H9 (cell line): ENCODE measurements around the gene DTWD2. TPM values are rescaled to one million over a fixed set of nuclear protein-coding genes. Genes with fewer than 3 reads are reported as not detected.
"Not testable (repeated sequence)": the region's sequence is repeated elsewhere in the genome, so short reads cannot be mapped to it uniquely, and the experiment has no call there.

Experiments
- DNase-seq: peaks from one replicate; pipeline ENCODE4 v3.0.0-alpha.2; 2017
- H2AFZ ChIP-seq: one replicate; pipeline ENCODE4 v1.6.1; 2013; ENCODE audit warnings: mild to moderate bottlenecking, low read length, control low read depth, moderate library complexity
- H2AK5ac ChIP-seq: 2 replicates; pipeline ENCODE4 v1.6.1; 2013; ENCODE audit warnings: low read length, control low read depth, mixed read lengths; ENCODE audit not compliant: insufficient read length
- H2BK120ac ChIP-seq: one replicate; pipeline ENCODE4 v1.6.1; 2013; ENCODE audit warnings: low read depth, mild to moderate bottlenecking, low read length, control low read depth, inconsistent platforms; ENCODE audit not compliant: poor library complexity, severe bottlenecking
- H2BK12ac ChIP-seq: 2 replicates; pipeline ENCODE4 v1.6.1; 2013; ENCODE audit warnings: low read length, control low read depth, mixed read lengths, low read depth; ENCODE audit not compliant: insufficient read length
- H2BK15ac ChIP-seq: 2 replicates; pipeline ENCODE4 v1.6.1; 2013; ENCODE audit warnings: low read depth, low read length, control low read depth
- H2BK20ac ChIP-seq: one replicate; pipeline ENCODE4 v1.6.1; 2013; ENCODE audit warnings: low read depth, mild to moderate bottlenecking, low read length, control low read depth, inconsistent platforms; ENCODE audit not compliant: poor library complexity, severe bottlenecking
- H2BK5ac ChIP-seq: 2 replicates; pipeline ENCODE4 v1.6.1; 2013; ENCODE audit warnings: low read length, control low read depth, mixed read lengths; ENCODE audit not compliant: insufficient read length
- H3K14ac ChIP-seq: 2 replicates; pipeline ENCODE4 v1.6.1; 2013; ENCODE audit warnings: low read length, control low read depth; ENCODE audit not compliant: insufficient read depth
- H3K18ac ChIP-seq: 2 replicates; pipeline ENCODE4 v1.6.1; 2013; ENCODE audit warnings: low read depth, mild to moderate bottlenecking, mixed read lengths, low read length, control low read depth; ENCODE audit not compliant: insufficient read length
- H3K23ac ChIP-seq: 2 replicates; pipeline ENCODE4 v1.6.1; 2013; ENCODE audit warnings: low read length, control low read depth, mixed read lengths, low read depth; ENCODE audit not compliant: insufficient read length
- H3K23me2 ChIP-seq: 2 replicates; pipeline ENCODE4 v1.6.1; 2013; ENCODE audit warnings: low read depth, mild to moderate bottlenecking, mixed read lengths, low read length, control low read depth; ENCODE audit not compliant: insufficient read length, poor library complexity, severe bottlenecking
- H3K27ac ChIP-seq: 2 replicates; pipeline ENCODE4 v1.5.1; 2013; ENCODE audit warnings: low read length, control low read depth, mixed read lengths, low read depth; ENCODE audit not compliant: insufficient read length
- H3K27me3 ChIP-seq: 2 replicates; pipeline ENCODE4 v1.6.1; 2013; ENCODE audit warnings: low read length, control low read depth, inconsistent platforms; ENCODE audit not compliant: insufficient read depth
- H3K4ac ChIP-seq: 2 replicates; pipeline ENCODE4 v1.6.1; 2013; ENCODE audit warnings: low read depth, mild to moderate bottlenecking, control low read depth, inconsistent platforms, low read length, moderate library complexity
- H3K4me1 ChIP-seq: 2 replicates; pipeline ENCODE4 v1.6.1; 2013; ENCODE audit warnings: low read length, control low read depth, inconsistent platforms; ENCODE audit not compliant: insufficient read depth
- H3K4me2 ChIP-seq: 2 replicates; pipeline ENCODE4 v1.6.1; 2013; ENCODE audit warnings: low read length, control low read depth, mixed read lengths; ENCODE audit not compliant: insufficient read length, insufficient read depth
- H3K56ac ChIP-seq: 2 replicates; pipeline ENCODE4 v1.6.1; 2013; ENCODE audit warnings: low read depth, mild to moderate bottlenecking, mixed read lengths, low read length, control low read depth; ENCODE audit not compliant: insufficient read length
- H3K79me1 ChIP-seq: 2 replicates; pipeline ENCODE4 v1.6.1; 2013; ENCODE audit warnings: low read depth, mild to moderate bottlenecking, moderate library complexity, low read length, control low read depth, inconsistent platforms; ENCODE audit not compliant: insufficient read depth, poor library complexity, severe bottlenecking
- H3K79me2 ChIP-seq: 2 replicates; pipeline ENCODE4 v1.6.1; 2013; ENCODE audit warnings: low read length, control low read depth, inconsistent platforms; ENCODE audit not compliant: insufficient read depth
- H3K9ac ChIP-seq: 2 replicates; pipeline ENCODE4 v1.6.1; 2013; ENCODE audit warnings: low read length, control low read depth, mixed read lengths; ENCODE audit not compliant: insufficient read length; ENCODE audit errors: extremely low read depth
- H3K9me3 ChIP-seq: one replicate; pipeline ENCODE4 v1.6.1; 2013; ENCODE audit warnings: low read depth, low read length, inconsistent platforms; ENCODE audit not compliant: control insufficient read depth
- H3T11ph ChIP-seq: one replicate; pipeline ENCODE4 v1.6.1; 2013; ENCODE audit warnings: mild to moderate bottlenecking, low read length, control low read depth, inconsistent platforms
- H4K20me1 ChIP-seq: one replicate; pipeline ENCODE4 v1.6.1; 2013; ENCODE audit not compliant: control insufficient read depth, insufficient read length, insufficient read depth
- H4K5ac ChIP-seq: 2 replicates; pipeline ENCODE4 v1.6.1; 2013; ENCODE audit warnings: low read depth, mild to moderate bottlenecking, mixed read lengths, low read length, control low read depth; ENCODE audit not compliant: insufficient read length
- H4K8ac ChIP-seq: replicated peaks from 2 replicates; pipeline ENCODE4 v1.6.1; 2013; ENCODE audit warnings: low read length, control low read depth, mixed read lengths, low read depth; ENCODE audit not compliant: insufficient read length
- H4K91ac ChIP-seq: 2 replicates; pipeline ENCODE4 v1.6.1; 2013; ENCODE audit warnings: low read depth, mild to moderate bottlenecking, moderate library complexity, mixed read lengths, low read length, control low read depth; ENCODE audit not compliant: insufficient read length
- H3K27ac Mint-ChIP-seq, 3 experiments: 2 replicates in 2 of 3; 3 replicates in 1 of 3; pipeline ENCODE4 v1.8.0; 2020 to 2021; ENCODE audit warnings: mixed read lengths in 3 of 3, mild to moderate bottlenecking in 1 of 3, moderate library complexity in 1 of 3
- H3K27me3 Mint-ChIP-seq: 2 replicates; pipeline ENCODE4 v1.8.0; 2021; ENCODE audit warnings: low read depth, mild to moderate bottlenecking, moderate library complexity, mixed read lengths
- H3K36me3 Mint-ChIP-seq, 3 experiments: 2 replicates in 2 of 3; 3 replicates in 1 of 3; pipeline ENCODE4 v1.8.0; 2020 to 2021; ENCODE audit warnings: low read depth in 3 of 3, mixed read lengths in 3 of 3; ENCODE audit not compliant: insufficient read depth in 1 of 3
- H3K4me1 Mint-ChIP-seq, 2 experiments: 2 replicates each; pipeline ENCODE4 v1.8.0; 2020; ENCODE audit warnings: mixed read lengths in 2 of 2
- H3K4me3 Mint-ChIP-seq, 2 experiments: 2 replicates in 1 of 2; 3 replicates in 1 of 2; pipeline ENCODE4 v1.8.0; 2020 to 2021; ENCODE audit warnings: mild to moderate bottlenecking in 2 of 2, mixed read lengths in 2 of 2, moderate library complexity in 1 of 2
- H3K9me3 Mint-ChIP-seq, 2 experiments: 2 replicates in 1 of 2; 3 replicates in 1 of 2; pipeline ENCODE4 v1.8.0; 2020; ENCODE audit warnings: mild to moderate bottlenecking in 2 of 2, mixed read lengths in 2 of 2, moderate library complexity in 1 of 2
- CTCF ChIP-seq: fragments of 200-600 bp; sonication (generic); conservative IDR thresholded peaks from 3 replicates; pipeline ENCODE4 v1.8.0; 2021; ENCODE audit warnings: antibody characterized with exemption, mild to moderate bottlenecking
- WGBS: extraction: QIAGEN DNeasy Blood & Tissue Kit; methylation state at CpG from one replicate; pipeline ENCODE4 v1.1.7; 2013; ENCODE audit warnings: missing lambda C conversion rate, low lambda C conversion rate, mixed read lengths; ENCODE audit not compliant: insufficient read length; ENCODE audit errors: extremely low coverage; 5-methylcytosine and 5-hydroxymethylcytosine counted together
- total RNA-seq: library from RNA; stranded (reverse); gene quantifications from 2 replicates; pipeline ENCODE4 v1.2.1, GENCODE V29; 2021

The DTWD2 gene
- total RNA-seq, 1 experiment from 2014 or later: 10.8 TPM

GRCh38 chr5:118918232-118918631, 70.1 kb downstream of the DTWD2 start:
- H4K91ac ChIP-seq: no peak overlapping the region
- H2BK15ac ChIP-seq: no peak overlapping the region
- H3K4ac ChIP-seq: no peak overlapping the region
- H4K20me1 ChIP-seq: no peaks in the 10 kb centered on the region
- no CpG with 5 or more reads among the region's 7 CpGs for WGBS
- no peaks in the 10 kb centered on the region for H3K9me3 ChIP-seq
- no peak overlapping the region for H4K8ac ChIP-seq
- Mint-ChIP-seq H3K9me3 (no peaks in the 10 kb centered on the region), H3K4me3 (no peak overlapping the region), H3K4me1 (peaks cover 19 to 26% of the 10 kb centered on the region in 2 experiments), H3K36me3 (no peaks in the 10 kb centered on the region; a peak in 2 of 7 replicates), H3K27me3 (no peaks in the 10 kb centered on the region), H3K27ac (no peak overlapping the region)
- H3T11ph ChIP-seq: no peak overlapping the region
- no peak overlapping the region for H4K5ac ChIP-seq
- H3K79me1 ChIP-seq: no peaks in the 10 kb centered on the region
- H3K27ac ChIP-seq: no peak overlapping the region
- H3K14ac ChIP-seq: no peak overlapping the region
- no peak overlapping the region for H2AFZ ChIP-seq
- H3K56ac ChIP-seq: no peak overlapping the region
- H3K9ac ChIP-seq: no peak overlapping the region
- H2BK20ac ChIP-seq: no peak overlapping the region
- no peak overlapping the region for H3K18ac ChIP-seq
- H2BK5ac ChIP-seq: no peak overlapping the region
- H2AK5ac ChIP-seq: no peak overlapping the region
- H3K23ac ChIP-seq: no peak overlapping the region
- H3K27me3 ChIP-seq: no peaks in the 10 kb centered on the region
- DNase-seq: no peak
- H2BK12ac ChIP-seq: no peak overlapping the region
- H3K79me2 ChIP-seq: no peaks in the 10 kb centered on the region
- H2BK120ac ChIP-seq: no peak overlapping the region
- TF ChIP-seq CTCF: no peak
- no peak overlapping the region for H3K4me2 ChIP-seq
- peaks cover 2% of the 10 kb centered on the region; the same call in 1 of the 2 replicates for H3K4me1 ChIP-seq
- no peaks in the 10 kb centered on the region for H3K23me2 ChIP-seq

GRCh38 chr5:118907536-118907935, 80.8 kb downstream of the DTWD2 start:
- not testable (repeated sequence) for H2AK5ac ChIP-seq

More at GRCh38 chr5:118907536-118907935, 80.8 kb downstream of the DTWD2 start:
- H2BK20ac ChIP-seq, H3K4me3 Mint-ChIP-seq, H4K8ac ChIP-seq, DNase-seq, H3K9ac ChIP-seq, H3K36me3 Mint-ChIP-seq, H3K79me1 ChIP-seq, H3K79me2 ChIP-seq, H3K27ac ChIP-seq, H3K4ac ChIP-seq, H2BK15ac ChIP-seq, H3K27me3 Mint-ChIP-seq, H4K20me1 ChIP-seq, H2BK5ac ChIP-seq, H2AFZ ChIP-seq, H2BK12ac ChIP-seq, H3T11ph ChIP-seq, H2BK120ac ChIP-seq, H4K91ac ChIP-seq, H4K5ac ChIP-seq, H3K4me2 ChIP-seq, H3K4me1 ChIP-seq, H3K14ac ChIP-seq, H3K18ac ChIP-seq, H3K23ac ChIP-seq, H3K9me3 Mint-ChIP-seq, H3K23me2 ChIP-seq, H3K9me3 ChIP-seq, H3K27me3 ChIP-seq, H3K27ac Mint-ChIP-seq, H3K56ac ChIP-seq: not testable (repeated sequence)
- peaks cover 13 to 17% of the 10 kb centered on the region in 2 experiments for H3K4me1 Mint-ChIP-seq
- WGBS: no CpG with 5 or more reads among the region's 5 CpGs
